Measurements from ENCODE around the gene PLAC8L1. TPM values are rescaled to one million over a fixed set of nuclear protein-coding genes. Genes with fewer than 3 reads are reported as not detected.

PLAC8L1 gene
- total RNA-seq, 2 donors from 2014 or later: not detected

DNA sequence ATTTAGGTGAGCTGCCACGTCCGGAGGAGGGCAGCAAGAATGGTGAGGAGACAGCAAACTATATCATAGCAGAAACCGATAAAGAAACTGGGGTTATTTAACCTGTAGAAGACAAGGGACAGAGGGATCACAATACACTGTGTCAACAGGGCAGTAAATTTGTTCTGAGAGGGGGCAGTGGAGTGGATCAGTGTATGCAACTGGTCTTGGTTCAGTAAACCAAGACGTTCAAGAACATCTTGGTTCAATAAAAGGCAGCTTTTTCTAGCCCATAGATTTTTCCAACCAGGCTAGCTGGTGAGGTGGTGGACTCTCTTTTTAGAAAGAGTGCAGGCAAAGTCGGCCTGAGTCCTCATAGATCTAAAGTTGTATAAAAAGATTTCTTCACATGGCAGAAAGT is 55.3 kb downstream of the PLAC8L1 start:
- H3K27ac ChIP-seq: no peak overlapping the region
- no peaks in the 10 kb centered on the region for H3K27me3 ChIP-seq (replicated peaks; ENCODE audit: insufficient read depth)
- H3K4me1 ChIP-seq (replicated peaks): peaks cover 4% of the 10 kb centered on the region
- intact Hi-C loops (cut with DNase I): no loop called here
- no peaks in the 10 kb centered on the region for H3K36me3 ChIP-seq
- DNase-seq (ENCODE audit: low spot score): no peak
- no peak overlapping the region for H3K4me3 ChIP-seq
- TF ChIP-seq CTCF (IDR thresholded peaks at IDR 0.05) (no peak), POLR2A (IDR thresholded peaks at IDR 0.05) (no peak), POLR2AphosphoS5 (IDR thresholded peaks at IDR 0.05) (no peak)
- 86% methylated on average over 5 of the region's 5 CpGs for WGBS
- no peaks in the 10 kb centered on the region for H3K9me3 ChIP-seq

DNA sequence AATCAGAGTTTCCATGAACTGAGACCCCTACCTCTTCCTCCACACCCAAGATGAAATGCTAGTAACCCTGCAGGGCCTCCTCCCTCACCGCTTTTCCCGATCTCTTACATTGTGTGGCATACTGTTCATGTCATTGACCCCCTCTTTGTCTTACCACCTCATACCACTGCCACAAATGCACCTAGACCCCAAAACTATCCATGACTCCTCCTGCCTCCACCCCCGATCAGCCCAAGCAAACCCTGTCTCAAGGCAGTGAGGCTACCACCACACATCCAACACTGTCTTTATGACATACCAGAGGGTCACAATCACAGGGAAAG is 55.7 kb downstream of the PLAC8L1 start:
- H3K27ac ChIP-seq: no peak overlapping the region
- 66% methylated on average over 3 of the region's 3 CpGs for WGBS
- intact Hi-C loops (cut with DNase I): loop anchor here (5.0 to 10.0 kb wide), 2 partner anchors 365 to 1847 kb away; no protein-coding TSS in a partner anchor

DNA sequence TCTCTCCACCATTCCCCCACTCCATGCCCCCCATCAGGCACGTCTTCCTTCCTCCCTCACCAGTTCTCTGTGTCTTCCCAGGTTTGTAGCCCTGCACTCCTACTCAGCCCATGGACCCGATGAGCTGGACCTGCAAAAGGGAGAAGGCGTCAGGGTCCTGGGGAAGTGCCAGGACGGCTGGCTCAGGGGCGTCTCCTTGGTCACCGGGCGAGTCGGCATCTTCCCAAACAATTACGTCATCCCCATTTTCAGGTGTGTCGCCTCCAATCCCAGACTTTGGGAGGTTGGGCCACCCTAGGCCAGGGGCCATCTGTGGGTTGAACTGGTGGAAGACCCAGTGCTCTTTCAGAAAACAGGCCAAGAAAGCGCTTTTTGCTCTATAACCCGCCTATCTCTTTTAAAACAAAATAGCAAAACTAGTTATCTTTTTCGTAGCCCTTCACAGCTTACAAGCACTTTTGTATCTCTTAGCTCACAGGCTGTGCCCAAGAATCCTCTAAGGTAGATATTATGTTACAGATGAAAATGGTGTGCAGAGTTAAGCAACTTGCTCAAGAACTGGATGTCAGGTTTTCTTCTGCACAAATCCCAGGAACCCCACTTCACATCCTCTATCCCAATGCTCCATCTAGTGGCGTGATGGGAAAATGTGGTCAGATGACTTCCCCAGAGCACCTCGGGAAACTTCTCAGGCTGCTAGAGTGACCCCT is 56.2 kb downstream of the PLAC8L1 start:
- peak; percentile 57 for DNase-seq (ENCODE audit: low spot score)
- H3K36me3 ChIP-seq: no peaks in the 10 kb centered on the region
- no peaks in the 10 kb centered on the region for H3K27me3 ChIP-seq (replicated peaks; ENCODE audit: insufficient read depth)
- no peak overlapping the region for H3K27ac ChIP-seq
- peaks cover 4% of the 10 kb centered on the region for H3K4me1 ChIP-seq (replicated peaks)
- no peak overlapping the region for H3K4me3 ChIP-seq
- no peaks in the 10 kb centered on the region for H3K9me3 ChIP-seq
- intact Hi-C loops (cut with DNase I): loop anchor here (5.0 to 10.0 kb wide), 2 partner anchors 364 to 1847 kb away; no protein-coding TSS in a partner anchor
- 77% methylated on average over 15 of the region's 15 CpGs for WGBS
- TF ChIP-seq POLR2A (IDR thresholded peaks at IDR 0.05): no peak
- peak in 3 of 4 experiments; percentile 64 to 74 (median 72) for TF ChIP-seq CTCF (IDR thresholded peaks at IDR 0.05)
- no peak for TF ChIP-seq POLR2AphosphoS5 (IDR thresholded peaks at IDR 0.05)

More for the DNA sequence above, 55.7 kb downstream of the PLAC8L1 start:
- no peak for DNase-seq (ENCODE audit: low spot score)
- Histone ChIP-seq H3K27me3 (replicated peaks; ENCODE audit: insufficient read depth) (no peaks in the 10 kb centered on the region), H3K4me3 (no peak overlapping the region), H3K9me3 (no peaks in the 10 kb centered on the region), H3K36me3 (no peaks in the 10 kb centered on the region), H3K4me1 (replicated peaks) (peaks cover 4% of the 10 kb centered on the region)
- TF ChIP-seq CTCF (IDR thresholded peaks at IDR 0.05) (no peak), POLR2A (IDR thresholded peaks at IDR 0.05) (no peak), POLR2AphosphoS5 (IDR thresholded peaks at IDR 0.05) (no peak)

GRCh38 chr5:146047396-146047795 is 58.0 kb downstream of the PLAC8L1 start:
- no peak overlapping the region for H3K27ac ChIP-seq
- H3K4me1 ChIP-seq (replicated peaks): peaks cover 4% of the 10 kb centered on the region
- no peak overlapping the region for H3K4me3 ChIP-seq
- TF ChIP-seq POLR2A (IDR thresholded peaks at IDR 0.05) (no peak), POLR2AphosphoS5 (IDR thresholded peaks at IDR 0.05) (peak; percentile 35), CTCF (IDR thresholded peaks at IDR 0.05) (no peak)
- 43% methylated on average over 4 of the region's 4 CpGs for WGBS
- H3K27me3 ChIP-seq (replicated peaks; ENCODE audit: insufficient read depth): no peaks in the 10 kb centered on the region
- no peaks in the 10 kb centered on the region for H3K36me3 ChIP-seq
- H3K9me3 ChIP-seq: no peaks in the 10 kb centered on the region
- peak; percentile 29 for DNase-seq (ENCODE audit: low spot score)
- intact Hi-C loops (cut with DNase I): loop anchor here (5.0 to 10.0 kb wide), 2 partner anchors 363 to 1845 kb away; no protein-coding TSS in a partner anchor

- H3K27ac ChIP-seq: no peak overlapping the region
- H3K4me1 ChIP-seq (replicated peaks): peaks cover 2% of the 10 kb centered on the region
- H3K27me3 ChIP-seq (replicated peaks; ENCODE audit: insufficient read depth): no peaks in the 10 kb centered on the region
- intact Hi-C loops (cut with DNase I): loop anchor here (10.0 kb wide), 1 partner anchor 359 kb away; no protein-coding TSS in a partner anchor
- no peaks in the 10 kb centered on the region for H3K36me3 ChIP-seq
- TF ChIP-seq POLR2AphosphoS5 (IDR thresholded peaks at IDR 0.05) (no peak), CTCF (IDR thresholded peaks at IDR 0.05) (no peak), POLR2A (IDR thresholded peaks at IDR 0.05) (no peak)
- no peaks in the 10 kb centered on the region for H3K9me3 ChIP-seq
- no peak overlapping the region for H3K4me3 ChIP-seq
- DNase-seq (ENCODE audit: low spot score): no peak
- WGBS: 92% methylated on average over 4 of the region's 4 CpGs
These were observed 61.7 kb downstream of the PLAC8L1 start for GRCh38 chr5:146043722-146044121.
